Peyer's patch (tissue), 4 donors: Measurements from ENCODE around the gene HNRNPA2B1.
"Not testable (repeated sequence)": the region's sequence is repeated elsewhere in the genome, so short reads cannot be mapped to it uniquely, and the experiment has no call there.

ENCODE experiments used
- CTCF ChIP-seq, 6 experiments: fragments of 450-650 bp in 4 of 6; fragments of 200-600 bp in 2 of 6; sonication (generic) in 1 of 6; IDR thresholded peaks; one replicate each; pipeline ENCODE4 v1.5.1; 2017 to 2019; ENCODE audit warnings: antibody characterized with exemption in 6 of 6, mild to moderate bottlenecking in 3 of 6, moderate library complexity in 1 of 6
- POLR2A ChIP-seq, 2 donors: fragments of 450-650 bp; IDR thresholded peaks; one replicate each; pipeline ENCODE4 v1.5.1; 2017; ENCODE audit warnings: antibody characterized with exemption in 2 of 2, mild to moderate bottlenecking in 2 of 2, moderate library complexity in 2 of 2

DNA sequence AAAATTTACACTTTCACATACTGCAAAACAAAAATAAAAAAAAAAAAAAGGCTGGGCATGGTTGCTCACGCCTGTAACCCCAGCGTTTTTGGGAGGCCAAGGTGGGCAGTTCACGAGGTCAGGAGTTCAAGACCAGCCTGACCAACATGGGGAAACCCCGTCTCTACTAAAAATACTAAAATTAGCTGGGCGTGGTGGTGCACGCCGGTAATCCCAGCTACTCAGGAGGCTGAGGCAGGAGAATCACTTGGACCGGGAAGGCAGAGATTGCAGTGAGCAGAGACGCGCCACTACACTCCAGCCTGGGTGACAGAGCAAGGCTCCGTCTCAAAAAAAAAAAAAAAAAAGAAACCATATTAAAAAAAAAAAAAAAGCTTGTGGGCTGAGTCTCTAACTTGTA lies 5.8 kb downstream of the HNRNPA2B1 start:
- TF ChIP-seq CTCF, POLR2A (IDR thresholded peaks at IDR 0.05): not testable (repeated sequence)
